Posterior cingulate gyrus (tissue), 11 donors: ENCODE measurements around the gene TMBIM1.
A peak's percentile ranks its signal among the peaks of the same experiment; 100 is the strongest.

Source experiments
- DNase-seq, 10 donors: peaks; one replicate each; pipeline versions ENCODE4 v3.0.0 to v3.0.0-alpha.2; 2020 to 2021; ENCODE audit warnings: mixed read lengths in 3 of 10
- intact Hi-C: fragments of 100-400 bp; cut with DNase I; formaldehyde crosslinking; loops from one replicate; pipeline ENCODE4 v1.15.1; 2023

TMBIM1 gene

DNA sequence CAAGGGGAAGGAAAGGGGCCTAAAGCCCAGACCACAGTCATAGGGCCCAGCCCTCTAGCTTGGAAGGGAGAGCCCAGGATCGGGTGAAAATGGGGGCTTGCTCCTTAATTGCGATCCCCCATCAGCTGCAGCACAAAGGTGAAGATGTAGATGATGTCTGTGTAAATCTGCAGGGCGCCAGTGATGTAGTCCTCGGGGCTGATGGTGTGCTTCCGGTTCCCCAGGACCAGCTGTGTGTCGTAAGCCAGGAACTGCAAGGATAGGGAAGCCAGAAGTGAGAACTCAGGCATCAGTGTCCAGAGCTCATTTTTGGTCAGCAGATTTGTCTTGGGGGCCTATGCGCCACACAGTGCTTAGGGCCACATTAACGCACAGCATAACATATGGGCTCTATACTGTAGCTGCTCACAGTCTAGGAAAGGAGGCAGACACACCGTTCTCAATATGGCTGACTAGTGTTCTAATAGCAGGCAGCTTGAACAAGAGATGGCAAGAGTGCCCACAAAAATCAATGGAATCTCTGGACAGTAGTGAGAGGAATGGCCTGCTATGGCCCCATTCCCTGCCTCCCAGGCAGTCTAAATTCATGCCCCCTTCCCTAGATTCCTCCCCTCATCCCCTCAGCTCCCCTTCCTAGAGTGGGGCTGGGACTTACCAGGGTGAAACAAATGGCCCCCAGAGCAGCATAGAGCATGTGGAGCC lies 16.8 kb downstream of the TMBIM1 start:
- intact Hi-C loops: no loop called here
- DNase-seq: peak in 2 of 10 donors; percentile 29 to 57

DNA sequence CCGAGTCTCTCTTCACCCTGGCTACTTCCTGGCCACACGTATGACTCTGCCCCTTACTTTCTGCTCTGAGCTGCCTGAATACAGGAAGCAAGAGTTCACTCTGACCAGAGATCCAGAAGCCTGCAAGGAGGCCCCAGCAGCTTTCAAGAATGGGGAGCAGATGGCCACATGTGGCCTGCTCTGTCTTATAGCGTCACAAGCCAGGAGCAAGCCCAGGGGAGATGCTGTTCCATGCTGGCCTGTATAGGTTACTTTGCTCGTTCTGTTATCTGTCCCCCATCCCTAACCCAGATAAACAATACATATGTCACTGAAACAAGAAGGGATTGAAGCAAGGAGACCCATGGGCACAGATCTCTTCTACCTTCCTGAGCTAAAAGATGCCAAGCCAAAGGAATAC lies 17.7 kb downstream of the TMBIM1 start:
- intact Hi-C loops: loop anchor here (5.0 kb wide), 1 partner anchor 293 kb away; the partner anchor contains the start of genes CNOT9 and USP37
- DNase-seq: no peak

DNA sequence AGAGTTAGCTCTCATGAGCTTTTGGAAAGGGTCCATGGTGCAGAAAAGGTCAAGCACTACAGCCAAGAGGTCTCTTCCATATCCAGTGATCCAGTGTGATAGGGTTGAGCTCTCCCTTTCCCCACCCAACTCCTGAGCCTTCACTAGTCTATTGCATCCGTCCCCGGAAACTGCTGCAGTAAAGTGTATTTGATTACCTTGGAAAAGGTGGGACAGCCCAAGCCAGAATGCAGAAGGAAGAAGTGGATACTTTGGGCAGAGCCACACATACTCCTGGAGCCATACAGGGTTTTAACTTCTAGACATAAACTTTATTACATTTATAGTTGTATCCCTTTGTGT lies 18.4 kb downstream of the TMBIM1 start:
- intact Hi-C loops: loop anchor here (2.0 to 5.0 kb wide), 2 partner anchors 123 to 293 kb away; partner anchors contain the start of genes CNOT9 and USP37
- no peak for DNase-seq

DNA sequence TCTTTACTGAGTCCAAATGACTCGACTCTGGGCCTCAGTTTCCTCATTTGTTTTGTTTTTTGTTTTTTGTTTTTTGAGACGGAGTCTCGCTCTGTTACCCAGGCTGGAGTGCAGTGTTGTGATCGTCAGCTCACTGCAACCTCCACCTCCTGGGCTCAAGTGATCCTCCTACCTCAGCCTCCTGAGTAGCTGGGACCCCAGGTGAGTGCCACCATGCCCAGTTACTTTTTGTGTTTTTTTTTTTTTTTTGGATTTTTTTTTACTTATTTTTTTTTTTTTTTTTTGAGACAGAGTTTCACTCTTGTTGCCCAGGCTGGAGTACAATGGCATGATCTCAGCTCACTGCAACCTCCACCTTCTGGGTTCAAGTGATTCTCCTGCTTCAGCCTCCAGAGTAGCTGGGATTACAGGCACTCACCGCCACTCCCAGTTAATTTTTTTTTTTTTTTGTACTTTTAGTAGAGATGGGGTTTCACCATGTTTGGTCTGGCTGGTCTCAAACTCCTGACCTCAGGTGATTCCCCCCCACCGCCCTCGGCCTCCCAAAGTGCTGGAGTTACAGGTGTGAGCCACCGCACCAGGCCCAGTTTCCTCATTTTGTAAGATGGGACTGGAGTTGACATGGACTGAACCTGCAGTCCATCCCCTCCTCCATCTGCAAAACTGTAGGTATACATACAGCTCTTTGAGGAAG lies 18.9 kb downstream of the TMBIM1 start:
- intact Hi-C loops: loop anchor here (2.0 to 5.0 kb wide), 2 partner anchors 123 to 294 kb away; partner anchors contain the start of genes CNOT9 and USP37
- DNase-seq: peak in 1 of 10 donors; percentile 52

DNA sequence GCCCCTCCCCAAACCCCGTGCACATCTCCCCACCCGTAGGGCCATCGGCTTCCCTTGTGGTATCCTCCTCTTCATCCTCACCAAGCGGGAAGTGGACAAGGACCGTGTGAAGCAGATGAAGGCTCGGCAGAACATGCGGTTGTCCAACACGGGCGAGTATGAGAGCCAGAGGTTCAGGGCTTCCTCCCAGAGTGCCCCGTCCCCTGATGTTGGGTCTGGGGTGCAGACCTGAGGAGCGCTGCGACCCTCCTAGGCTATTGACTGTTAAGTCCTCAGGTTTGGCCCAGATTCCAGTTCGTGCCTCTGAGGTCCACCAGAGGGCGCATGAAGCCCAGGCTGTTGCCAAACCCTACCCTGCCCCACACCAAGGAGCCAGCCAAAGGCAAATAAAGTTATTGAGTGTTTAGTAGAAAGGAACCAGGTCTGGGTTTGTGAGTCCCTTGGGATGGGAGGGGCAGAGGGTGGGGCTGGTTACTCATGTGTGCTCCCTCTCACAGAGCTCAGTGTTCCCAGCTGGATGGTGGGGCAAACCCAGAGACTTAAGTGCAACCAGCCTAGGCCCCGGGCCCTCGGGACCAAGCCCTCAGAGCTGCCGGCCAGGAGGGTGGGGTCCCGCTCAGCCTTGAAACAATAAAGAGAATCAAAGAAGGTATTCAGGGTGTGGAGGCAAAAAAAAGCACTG lies 19.6 kb downstream of the TMBIM1 start:
- intact Hi-C loops: loop anchor here (2.0 to 5.0 kb wide), 2 partner anchors 124 to 295 kb away; partner anchors contain the start of genes CNOT9 and USP37
- DNase-seq: peak; percentile 66 to 97 (median 84)

DNA sequence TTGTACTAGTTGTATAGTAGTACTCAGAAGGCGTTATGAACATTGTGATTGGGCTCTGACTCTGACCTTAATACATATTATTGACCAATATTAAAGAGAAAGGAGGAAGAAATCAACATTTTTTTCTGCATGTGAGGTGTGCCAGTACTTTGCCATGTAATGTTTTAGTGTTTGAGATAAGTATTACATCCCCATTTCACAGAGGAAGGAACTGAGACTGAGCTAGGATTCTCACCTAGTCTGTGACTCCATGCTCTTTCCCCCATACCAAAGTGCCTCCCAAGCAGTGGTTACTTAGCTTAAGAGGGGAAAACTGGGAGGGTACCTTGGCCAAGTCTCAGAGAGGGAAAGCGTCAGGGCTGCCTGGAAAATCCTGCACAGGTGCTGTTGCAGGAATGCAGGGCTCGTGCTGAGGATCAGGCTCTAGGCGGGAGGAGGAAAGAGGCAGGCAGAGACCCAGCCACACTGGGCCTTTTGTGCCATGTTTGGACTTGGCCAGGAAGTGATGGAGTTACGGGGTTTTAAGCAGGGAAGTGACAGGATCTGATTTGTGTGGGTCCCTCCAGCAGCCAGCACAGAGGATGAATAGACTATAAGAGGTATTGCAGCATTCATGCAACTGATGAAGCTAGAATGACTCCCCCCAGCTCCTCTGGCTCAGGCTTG lies 20.3 kb downstream of the TMBIM1 start:
- intact Hi-C loops: loop anchor here (2.0 to 5.0 kb wide), 3 partner anchors 21 to 295 kb away; partner anchors contain the start of genes CNOT9, TMBIM1 and USP37
- peak in 2 of 10 donors; percentile 64 to 83 for DNase-seq

DNA sequence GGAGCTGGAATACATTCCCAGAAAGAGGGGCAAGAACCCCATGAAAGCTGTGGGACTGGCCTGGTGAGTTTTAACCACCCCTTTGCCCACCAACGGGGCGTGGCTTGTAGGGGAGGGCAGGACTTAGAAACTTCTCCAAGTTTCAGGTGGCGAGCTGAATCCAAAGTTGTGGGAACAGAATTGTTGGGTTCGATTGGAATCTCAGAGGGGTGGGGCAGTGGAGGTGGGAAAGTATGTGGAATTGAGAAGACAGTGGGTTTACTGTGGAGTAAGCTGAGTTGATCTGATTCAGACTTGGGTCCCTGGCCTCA lies 20.9 kb downstream of the TMBIM1 start:
- intact Hi-C loops: loop anchor here (2.0 to 5.0 kb wide), 2 partner anchors 21 to 296 kb away; partner anchors contain the start of genes CNOT9, TMBIM1 and USP37
- peak in 2 of 10 donors; percentile 38 to 47 for DNase-seq

DNA sequence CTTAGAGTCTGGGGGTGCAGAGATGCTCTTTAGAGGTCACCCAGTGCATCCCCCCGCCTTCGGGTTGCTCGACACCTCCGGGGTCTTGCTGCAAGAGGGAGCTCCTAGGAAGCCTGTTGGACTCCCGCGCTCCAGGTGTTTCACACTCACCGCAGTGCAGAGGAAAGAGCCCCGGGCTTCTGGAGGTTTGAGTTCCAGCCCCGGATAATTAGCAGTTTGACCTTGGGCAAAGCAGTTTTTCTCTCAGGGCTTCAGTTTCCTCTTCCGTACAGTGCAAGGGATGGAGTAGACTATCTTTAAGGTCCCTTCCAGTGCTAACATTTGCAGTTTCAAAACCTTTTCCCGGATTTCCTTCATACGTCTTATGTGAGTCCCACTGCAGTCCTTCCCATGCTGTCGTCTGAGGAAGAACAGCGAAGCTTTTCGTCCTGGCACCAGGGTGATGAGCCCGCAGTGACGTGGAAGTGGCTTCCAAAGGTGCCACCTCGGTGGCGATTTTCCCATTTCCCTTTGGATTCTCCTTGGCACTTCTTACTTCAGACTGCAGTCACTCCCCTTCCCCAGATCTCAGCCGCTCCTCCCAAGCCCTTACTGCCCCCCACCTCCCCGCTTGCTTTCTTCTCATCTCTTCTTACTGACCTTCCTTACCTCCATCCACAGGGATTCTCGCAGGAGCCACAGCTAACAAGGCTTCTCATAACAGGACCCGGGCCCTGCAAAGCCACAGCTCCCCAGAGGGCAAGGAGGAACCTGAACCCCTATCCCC lies 21.4 kb downstream of the TMBIM1 start:
- intact Hi-C loops: loop anchor here (1.0 to 5.0 kb wide), 3 partner anchors 22 to 296 kb away; partner anchors contain the start of genes ARPC2, CNOT9, TMBIM1 and USP37
- peak in 3 of 10 donors; percentile 11 to 89 (median 70) for DNase-seq

DNA sequence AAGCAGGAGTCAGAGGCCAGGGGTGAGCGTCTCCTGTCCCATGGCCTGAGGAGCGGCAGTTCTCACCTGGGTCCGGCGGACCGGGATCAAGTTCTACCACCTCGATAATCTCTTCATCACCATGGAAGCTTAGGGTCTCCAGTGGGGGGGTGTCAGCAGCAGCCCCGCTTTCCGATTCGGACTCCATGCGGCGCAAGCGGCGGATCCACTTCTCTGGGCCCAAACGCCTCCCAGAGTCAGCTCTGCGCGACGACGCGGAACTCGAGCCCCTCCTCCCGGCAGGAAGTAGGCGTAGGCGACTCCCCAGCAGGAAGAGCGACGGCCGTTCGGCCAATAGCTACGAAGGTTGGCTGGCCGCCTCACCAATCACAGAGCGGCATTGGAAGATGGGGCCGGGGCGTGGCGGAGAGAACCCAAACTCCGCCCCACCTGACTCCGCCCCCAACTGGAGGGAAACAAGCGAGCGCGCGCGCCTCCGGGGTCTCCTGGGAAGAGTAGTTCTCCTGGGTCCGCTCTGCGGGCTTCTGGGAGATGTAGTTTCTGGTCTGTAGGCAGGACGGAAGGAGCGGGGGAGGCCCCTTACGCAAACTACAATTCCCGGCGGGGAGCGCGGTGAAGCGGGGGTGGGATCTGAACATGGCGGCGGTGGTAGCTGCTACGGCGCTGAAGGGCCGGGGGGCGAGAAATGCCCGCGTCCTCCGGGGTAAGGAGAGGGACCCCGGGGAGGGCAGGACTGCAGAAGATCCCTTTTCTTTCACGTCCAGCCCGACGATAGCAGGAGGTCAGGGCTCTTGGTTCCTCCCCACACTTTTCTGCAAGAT lies 22.2 kb downstream of the TMBIM1 start, which contains the start of the genes AAMP and PNKD:
Gene AAMP, minus strand, starts transcription at position 238 of the 821 bp plus-strand sequence. Its CDS starts 51 bp downstream, at position 187.
Gene PNKD, plus strand, starts transcription at position 620 of the 821 bp plus-strand sequence. Its CDS starts 17 bp downstream, at position 637.
- peak; percentile 100 for DNase-seq
- intact Hi-C loops: loop anchor here (1.0 to 5.0 kb wide), 3 partner anchors 23 to 297 kb away; partner anchors contain the start of genes ARPC2, CNOT9, TMBIM1 and USP37

DNA sequence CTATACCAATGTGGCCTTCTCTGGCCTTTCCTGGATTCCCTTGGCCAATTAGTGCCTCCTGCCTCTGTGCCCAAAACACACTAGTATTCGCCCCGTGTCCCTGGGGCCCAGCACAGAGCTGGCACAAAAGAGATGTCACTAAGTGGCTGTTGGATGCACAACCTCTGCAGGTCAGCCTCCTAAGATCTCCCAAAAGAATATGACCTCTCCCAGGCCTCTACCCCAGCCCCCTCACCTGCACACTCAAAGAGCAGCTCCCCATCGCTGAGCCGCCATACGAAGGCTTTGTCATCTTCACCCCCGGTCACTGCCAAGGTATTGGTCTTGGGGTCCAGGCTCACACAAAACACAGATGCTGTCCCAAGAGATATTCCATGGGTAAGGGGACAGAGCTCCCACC lies 25.0 kb downstream of the TMBIM1 start:
- intact Hi-C loops: no loop called here
- DNase-seq: peak in 3 of 10 donors; percentile 6 to 46 (median 25)

DNA sequence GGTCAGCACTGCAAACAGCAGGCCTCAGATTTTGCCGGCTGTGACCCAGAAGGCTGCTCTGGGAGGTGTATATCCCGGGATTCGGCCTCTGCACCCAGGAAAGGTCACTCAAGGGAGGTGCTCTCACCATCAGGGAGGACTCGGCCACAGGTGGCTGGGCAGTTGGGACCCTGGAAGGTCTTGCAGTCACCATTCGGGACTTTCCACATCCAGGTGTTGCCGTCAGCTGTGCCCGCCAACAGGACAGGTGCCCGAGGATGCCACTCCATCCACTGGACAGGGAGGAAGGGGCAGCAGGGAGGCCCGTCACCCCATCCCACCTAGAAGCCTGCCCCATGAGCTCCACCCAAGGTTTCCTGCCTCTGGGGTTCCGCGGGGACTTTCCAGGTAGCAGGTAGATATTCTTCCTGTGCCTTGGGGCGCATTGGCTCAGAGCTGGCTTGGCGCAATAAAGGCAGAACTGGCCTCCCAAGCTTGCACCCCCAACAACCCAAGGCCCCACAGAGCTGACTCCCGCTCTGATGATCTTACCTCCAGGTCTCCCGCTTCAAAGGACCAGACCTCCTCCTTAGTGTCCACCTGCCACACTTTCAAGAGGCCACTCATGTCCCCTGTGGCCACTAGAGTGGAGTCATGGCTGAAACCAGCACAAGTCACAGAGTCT lies 25.9 kb downstream of the TMBIM1 start:
- peak in 3 of 10 donors; percentile 46 to 72 (median 62) for DNase-seq
- intact Hi-C loops: no loop called here

DNA sequence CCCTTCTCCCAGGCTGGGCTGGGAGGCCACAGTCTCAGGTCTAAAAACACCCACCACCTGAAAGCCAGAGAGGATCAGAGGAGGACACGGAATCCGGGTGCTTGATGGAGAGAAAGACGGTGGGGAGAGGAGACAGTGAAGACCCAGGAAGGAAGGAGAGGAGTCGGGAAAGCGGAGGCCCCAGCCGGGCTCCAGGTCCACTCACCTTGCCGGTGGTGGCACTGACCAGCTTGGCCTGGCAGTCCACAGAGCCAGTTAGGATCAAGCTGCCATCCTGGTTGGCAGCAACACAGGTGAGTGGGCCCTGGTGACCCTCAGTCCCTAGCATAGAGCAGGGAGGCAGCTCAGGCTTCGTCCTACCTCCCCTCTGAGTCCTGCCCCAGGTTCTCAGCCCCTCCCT lies 26.7 kb downstream of the TMBIM1 start:
- intact Hi-C loops: no loop called here
- DNase-seq: peak in 2 of 10 donors; percentile 51 to 78

DNA sequence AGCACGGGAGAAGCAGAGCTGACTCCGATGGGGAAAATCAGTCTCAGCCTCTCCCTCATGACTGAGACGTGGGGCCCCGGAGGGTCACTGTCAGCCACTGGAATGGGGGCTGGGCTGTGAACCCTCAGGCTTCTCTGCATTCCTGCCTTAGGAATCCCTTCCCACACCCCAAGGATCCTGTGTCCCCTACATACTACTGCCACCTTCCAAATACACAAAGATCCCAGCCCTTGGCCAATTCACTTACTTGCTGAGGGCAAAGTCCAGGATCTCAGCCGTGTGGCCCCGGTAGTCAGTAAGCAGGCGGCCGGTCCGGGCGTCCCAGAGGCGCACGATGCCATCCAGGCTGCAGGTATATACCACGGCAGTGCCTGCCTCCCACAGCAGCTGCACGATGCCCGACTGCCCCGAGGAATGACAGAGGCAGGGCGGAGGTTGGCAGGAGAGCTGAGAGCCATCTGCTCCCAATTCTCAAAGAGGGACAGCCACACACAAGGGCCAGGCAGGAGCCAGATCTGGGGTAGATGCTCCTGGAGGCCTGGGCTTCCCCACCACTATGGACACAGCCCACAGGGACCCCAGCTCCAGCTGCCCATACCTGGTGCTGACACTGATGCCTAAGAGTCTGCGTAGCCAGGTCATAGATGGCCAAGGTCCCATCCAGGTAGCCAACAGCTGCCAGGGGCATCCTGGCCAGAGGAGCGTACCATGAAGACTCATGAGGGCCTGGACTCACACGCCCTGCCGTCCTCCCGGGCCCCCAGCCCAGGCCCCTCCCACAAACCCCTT lies 27.3 kb downstream of the TMBIM1 start:
- DNase-seq: peak in 3 of 10 donors; percentile 48 to 80 (median 65)
- intact Hi-C loops: no loop called here

DNA sequence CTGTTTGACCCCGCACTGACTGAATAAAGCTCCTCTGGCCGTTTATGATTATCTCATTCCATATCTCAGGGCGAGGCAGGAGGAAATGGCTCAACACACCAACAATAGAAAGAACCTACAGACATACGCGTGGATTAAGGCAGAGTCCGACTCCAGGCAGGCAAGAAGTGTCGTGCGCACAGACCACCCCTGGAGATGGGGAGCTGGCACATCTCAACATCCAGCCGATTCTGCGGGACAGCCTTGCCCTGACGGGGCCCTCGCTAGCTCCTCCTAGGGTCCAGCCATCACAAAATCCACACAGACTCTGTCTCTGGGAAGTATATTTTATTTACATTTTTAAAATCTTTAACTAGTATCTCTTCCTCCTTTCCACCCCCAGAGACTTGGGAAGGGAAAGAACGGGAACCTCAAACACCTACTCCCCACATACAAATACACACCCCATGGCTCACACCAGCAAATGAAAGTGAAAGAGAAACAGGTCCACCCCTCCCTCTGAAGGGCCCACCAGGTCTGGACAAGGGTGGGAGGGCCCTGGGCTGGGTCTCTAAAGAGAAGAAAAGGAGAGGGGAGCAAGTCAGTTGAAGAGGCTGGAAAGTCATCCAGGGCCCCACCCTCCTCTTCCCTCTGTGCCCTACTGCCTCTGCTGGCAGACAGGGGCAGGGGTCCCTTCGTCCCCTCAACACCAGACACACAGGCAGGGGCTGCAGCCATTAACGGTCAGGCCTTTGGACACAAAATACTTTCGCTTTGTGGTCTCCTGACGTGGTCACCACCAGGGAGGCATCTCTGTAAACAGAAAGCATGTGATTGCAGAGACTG lies 28.3 kb downstream of the TMBIM1 start:
- DNase-seq: peak in 1 of 10 donors; percentile 55

DNA sequence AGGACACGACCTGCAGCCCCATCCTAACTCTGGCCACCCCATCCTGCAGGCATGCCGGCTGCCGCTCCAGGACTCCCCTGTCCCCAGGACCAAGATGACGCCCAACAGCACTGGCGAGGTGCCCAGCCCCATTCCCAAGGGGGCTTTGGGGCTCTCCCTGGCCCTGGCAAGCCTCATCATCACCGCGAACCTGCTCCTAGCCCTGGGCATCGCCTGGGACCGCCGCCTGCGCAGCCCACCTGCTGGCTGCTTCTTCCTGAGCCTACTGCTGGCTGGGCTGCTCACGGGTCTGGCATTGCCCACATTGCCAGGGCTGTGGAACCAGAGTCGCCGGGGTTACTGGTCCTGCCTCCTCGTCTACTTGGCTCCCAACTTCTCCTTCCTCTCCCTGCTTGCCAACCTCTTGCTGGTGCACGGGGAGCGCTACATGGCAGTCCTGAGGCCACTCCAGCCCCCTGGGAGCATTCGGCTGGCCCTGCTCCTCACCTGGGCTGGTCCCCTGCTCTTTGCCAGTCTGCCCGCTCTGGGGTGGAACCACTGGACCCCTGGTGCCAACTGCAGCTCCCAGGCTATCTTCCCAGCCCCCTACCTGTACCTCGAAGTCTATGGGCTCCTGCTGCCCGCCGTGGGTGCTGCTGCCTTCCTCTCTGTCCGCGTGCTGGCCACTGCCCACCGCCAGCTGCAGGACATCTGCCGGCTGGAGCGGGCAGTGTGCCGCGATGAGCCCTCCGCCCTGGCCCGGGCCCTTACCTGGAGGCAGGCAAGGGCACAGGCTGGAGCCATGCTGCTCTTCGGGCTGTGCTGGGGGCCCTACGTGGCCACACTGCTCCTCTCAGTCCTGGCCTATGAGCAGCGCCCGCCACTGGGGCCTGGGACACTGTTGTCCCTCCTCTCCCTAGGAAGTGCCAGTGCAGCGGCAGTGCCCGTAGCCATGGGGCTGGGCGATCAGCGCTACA lies 29.4 kb downstream of the TMBIM1 start:
- intact Hi-C loops: no loop called here
- DNase-seq: peak in 2 of 10 donors; percentile 77 to 82

More for the DNA sequence above, 28.3 kb downstream of the TMBIM1 start:
- intact Hi-C loops: no loop called here
